T-cell (primary cell): ENCODE results near the gene TCF12. TPM values are rescaled to one million over a fixed set of nuclear protein-coding genes. Genes with fewer than 3 reads are reported as not detected.
A peak's percentile ranks its signal among the peaks of the same experiment; 100 is the strongest.

ENCODE experiments used
- ATAC-seq, 4 experiments: fragments of 200-7000 bp in 3 of 4; fragments of 150-1000 bp in 1 of 4; cut with Tn5 transposase; replicated peaks in 1 of 4; 1 replicate in 3 of 4; 2 replicates in 1 of 4; pipeline ENCODE4 v1.10.0; 2021; ENCODE audit warnings: moderate library complexity in 3 of 4, mild to moderate bottlenecking in 2 of 4, moderate number of reproducible peaks in 1 of 4
- CTCF ChIA-PET, 2 donors: fragments of 300-600 bp; sonication (Branson Sonifier 250); formaldehyde crosslinking; loops; one replicate each; lab custom pipeline; 2022; ENCODE audit warnings: antibody characterized with exemption in 2 of 2; lab: Charles Lee
- POLR2A ChIA-PET, 2 donors: fragments of 300-600 bp; sonication (Branson Sonifier 250); formaldehyde crosslinking; loops; one replicate each; lab custom pipeline; 2022; ENCODE audit warnings: antibody characterized with exemption in 2 of 2; lab: Charles Lee
- DNase-seq, 35 experiments: peaks; one replicate each; pipeline versions ENCODE4 v3.0.0 to v3.0.0-alpha.2; 2013 to 2023
- H3K27ac ChIP-seq: one replicate; pipeline ENCODE4 v1.5.1; 2013; ENCODE audit warnings: low read length
- H3K27me3 ChIP-seq, 2 experiments: replicated peaks in 1 of 2; 1 replicate in 1 of 2; 2 replicates in 1 of 2; pipeline versions ENCODE4 v1.6.1 to v1.7.0; 2013; ENCODE audit warnings: low read length in 1 of 2, mixed read lengths in 1 of 2; ENCODE audit not compliant: control insufficient read depth in 2 of 2, insufficient read depth in 2 of 2; ENCODE audit errors: extremely low read depth in 1 of 2
- H3K36me3 ChIP-seq, 2 donors: 1 replicate in 1 of 2; 2 replicates in 1 of 2; pipeline versions ENCODE4 v1.6.1 to v1.7.0; 2013; ENCODE audit warnings: low read length in 1 of 2; ENCODE audit not compliant: control insufficient read depth in 2 of 2, insufficient read depth in 1 of 2; ENCODE audit errors: extremely low read depth in 1 of 2
- H3K4me1 ChIP-seq, 2 experiments: 1 replicate in 1 of 2; 2 replicates in 1 of 2; pipeline versions ENCODE4 v1.6.1 to v1.7.0; 2013; ENCODE audit warnings: low read length in 2 of 2, mixed read lengths in 1 of 2; ENCODE audit not compliant: insufficient read depth in 2 of 2, control insufficient read depth in 1 of 2; ENCODE audit errors: extremely low read depth in 1 of 2
- H3K4me3 ChIP-seq, 2 donors: 1 replicate in 1 of 2; 2 replicates in 1 of 2; pipeline versions ENCODE4 v1.5.1 to v1.7.0; 2013; ENCODE audit warnings: mild to moderate bottlenecking in 2 of 2, low read length in 1 of 2, moderate library complexity in 1 of 2; ENCODE audit not compliant: control insufficient read depth in 1 of 2; ENCODE audit errors: extremely low read depth in 1 of 2
- H3K9me3 ChIP-seq: 2 replicates; pipeline ENCODE4 v1.7.0; 2013
- H3K27ac Mint-ChIP-seq, 2 donors: one replicate each; pipeline ENCODE4 v1.8.0; 2020 to 2021; ENCODE audit warnings: mild to moderate bottlenecking in 2 of 2, mixed read lengths in 2 of 2
- H3K27me3 Mint-ChIP-seq, 2 donors: one replicate each; pipeline ENCODE4 v1.8.0; 2021 to 2022; ENCODE audit warnings: mixed read lengths in 2 of 2
- H3K36me3 Mint-ChIP-seq: one replicate; pipeline ENCODE4 v1.8.0; 2021; ENCODE audit warnings: mixed read lengths
- H3K4me1 Mint-ChIP-seq, 3 donors: one replicate each; pipeline ENCODE4 v1.8.0; 2020 to 2022; ENCODE audit warnings: mixed read lengths in 3 of 3, mild to moderate bottlenecking in 1 of 3
- H3K4me3 Mint-ChIP-seq, 3 donors: one replicate each; pipeline ENCODE4 v1.8.0; 2020 to 2022; ENCODE audit warnings: mild to moderate bottlenecking in 3 of 3, mixed read lengths in 3 of 3, moderate library complexity in 3 of 3
- H3K9me3 Mint-ChIP-seq, 3 donors: one replicate each; pipeline ENCODE4 v1.8.0; 2020 to 2022; ENCODE audit warnings: mixed read lengths in 3 of 3
- WGBS: methylation state at CpG from one replicate; pipeline ENCODE4 v1.1.5; 2013; ENCODE audit warnings: missing lambda C conversion rate; ENCODE audit not compliant: insufficient coverage; 5-methylcytosine and 5-hydroxymethylcytosine counted together
- total RNA-seq, 35 experiments: library from RNA in 6 of 35; stranded (reverse) in 6 of 35; fragments of 120-200 nt in 1 of 35; gene quantifications; one replicate each; pipeline versions ENCODE4 v1.2.1 to v1.2.4 and lab custom pipeline; 2013 to 2026

Gene TCF12
- total RNA-seq, 5 donors from 2014 or later (not counting 1 experiment from before 2014, with no cell fraction given): 68.0 to 94.3 (median 83.0) TPM

DNA sequence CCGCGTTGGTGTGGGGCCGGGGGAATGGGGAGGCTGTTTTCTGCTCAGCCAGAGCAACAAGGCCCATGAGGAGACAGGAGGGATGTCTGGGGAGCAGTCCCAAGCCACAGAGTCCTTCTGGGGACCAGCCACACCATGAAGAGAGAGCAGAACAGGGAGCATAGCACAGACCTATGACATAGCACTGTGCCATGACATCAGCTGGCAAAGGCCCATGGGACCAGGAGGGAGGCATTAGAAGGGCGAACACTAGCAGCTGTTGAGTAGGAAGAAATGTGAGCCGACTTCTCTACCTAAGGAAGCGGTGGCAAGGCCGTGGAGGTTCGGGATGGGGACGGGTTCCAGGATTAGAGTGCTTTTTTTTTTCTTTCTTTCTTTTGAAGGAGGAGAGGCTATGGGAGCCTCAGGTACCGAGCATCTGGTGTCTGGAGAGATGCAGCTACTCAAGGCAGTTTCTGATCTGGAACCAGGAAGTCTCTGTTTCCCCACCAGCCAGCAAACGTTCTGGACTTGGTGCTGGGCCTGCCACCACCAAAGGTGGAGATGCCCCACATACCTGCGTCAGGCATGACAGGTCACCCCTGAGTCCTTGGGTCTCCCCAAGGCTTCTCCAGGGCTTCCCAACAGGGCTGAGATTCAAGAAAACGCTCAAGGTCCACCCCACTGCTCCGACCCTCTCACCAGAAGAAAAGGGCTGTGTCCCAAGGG lies 380.6 kb downstream of the TCF12 start:
- no peaks in the 10 kb centered on the region for H3K36me3 ChIP-seq
- Mint-ChIP-seq H3K4me3 (no peak overlapping the region), H3K27ac (no peak overlapping the region), H3K36me3 (no peaks in the 10 kb centered on the region), H3K9me3 (no peaks in the 10 kb centered on the region), H3K4me1 (peaks cover 0 to 10% (median 0%) of the 10 kb centered on the region in 3 donors), H3K27me3 (no peaks in the 10 kb centered on the region)
- no peaks in the 10 kb centered on the region for H3K27me3 ChIP-seq
- POLR2A ChIA-PET: no interaction called here
- H3K4me1 ChIP-seq: no peaks in the 10 kb centered on the region
- H3K27ac ChIP-seq: no peak overlapping the region
- no peaks in the 10 kb centered on the region for H3K9me3 ChIP-seq
- no peak for DNase-seq
- ATAC-seq: no peak
- 88% methylated on average over 10 of the region's 14 CpGs for WGBS
- CTCF ChIA-PET: no interaction called here
- no peak overlapping the region for H3K4me3 ChIP-seq

DNA sequence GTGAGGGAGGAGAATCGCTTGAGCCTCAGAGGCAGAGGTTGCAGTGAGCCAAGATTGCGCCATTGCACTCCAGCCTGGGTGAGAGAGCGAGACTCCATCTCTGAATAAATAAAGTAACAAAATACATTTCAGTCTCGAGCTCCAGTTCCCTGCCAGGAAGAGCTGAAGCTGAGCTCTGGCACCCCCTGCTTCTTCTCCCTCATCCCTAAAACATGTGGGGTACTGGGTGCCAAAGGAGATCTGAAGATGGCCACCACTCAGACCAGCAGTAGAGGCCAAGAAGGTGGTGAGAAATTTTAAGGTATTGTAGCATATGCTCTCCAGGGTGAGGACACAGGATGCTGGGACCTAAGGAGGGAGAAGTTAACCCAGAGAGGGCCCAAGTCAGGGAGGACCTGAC lies 382.9 kb downstream of the TCF12 start:
- POLR2A ChIA-PET: interaction anchor here in 1 of 2 donors (0.6 kb wide), 1 partner anchor 359 kb away, joined by 3 read pairs; no protein-coding TSS in a partner anchor
- no peak overlapping the region for H3K27ac Mint-ChIP-seq
- H3K27ac ChIP-seq: no peak overlapping the region
- CTCF ChIA-PET: interaction anchor here in 1 of 2 donors (0.5 kb wide), 1 partner anchor 532 kb away, joined by 3 read pairs; no protein-coding TSS in a partner anchor
- H3K36me3 Mint-ChIP-seq: no peaks in the 10 kb centered on the region
- peak overlapping the region in 1 of 3 donors; percentile 65 for H3K4me3 Mint-ChIP-seq
- no peak overlapping the region for H3K4me3 ChIP-seq
- H3K27me3 Mint-ChIP-seq: peaks cover 3 to 5% of the 10 kb centered on the region in 2 donors
- H3K9me3 Mint-ChIP-seq: no peaks in the 10 kb centered on the region
- H3K36me3 ChIP-seq: no peaks in the 10 kb centered on the region
- no peak for ATAC-seq
- H3K27me3 ChIP-seq: peaks cover 0 to 8% of the 10 kb centered on the region in 2 experiments
- H3K4me1 ChIP-seq: peaks cover 0 to 4% of the 10 kb centered on the region in 2 experiments
- DNase-seq: no peak
- 90% methylated on average over 2 of the region's 4 CpGs for WGBS
- no peaks in the 10 kb centered on the region for H3K9me3 ChIP-seq
- H3K4me1 Mint-ChIP-seq: peaks cover 3 to 18% (median 5%) of the 10 kb centered on the region in 3 donors

DNA sequence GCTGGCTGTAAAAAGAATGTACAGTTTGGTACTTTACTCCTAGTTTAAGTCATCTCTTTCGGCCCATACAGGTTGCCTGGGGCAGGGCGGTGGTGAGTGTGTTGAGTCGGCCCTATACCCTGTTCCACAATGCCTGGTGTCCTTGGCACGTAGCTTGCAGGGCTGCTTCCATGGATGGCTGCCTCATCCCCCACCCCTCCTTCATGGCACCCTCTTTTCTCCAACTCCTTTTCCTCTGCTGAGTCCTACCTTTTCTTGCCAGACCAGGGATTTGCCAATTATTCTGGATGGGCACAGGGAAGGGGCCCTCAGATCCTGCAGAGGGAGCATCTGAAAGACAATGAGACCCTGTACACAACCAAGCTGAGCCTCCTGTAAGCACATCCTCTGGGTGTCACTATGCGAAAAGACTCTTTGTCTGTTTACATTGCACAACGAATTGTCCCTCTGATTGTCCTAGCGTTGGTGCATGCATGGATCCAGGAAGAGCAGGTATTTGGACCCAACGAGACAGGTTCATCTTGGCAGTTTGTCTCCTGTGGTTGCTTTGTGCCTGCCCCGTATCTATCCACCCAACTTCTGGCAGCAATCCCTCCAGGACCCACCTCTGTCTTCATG lies 384.3 kb downstream of the TCF12 start:
- Mint-ChIP-seq H3K27me3 (peaks cover 3 to 7% of the 10 kb centered on the region in 2 donors), H3K27ac (no peak overlapping the region), H3K4me1 (peaks cover 5 to 20% (median 6%) of the 10 kb centered on the region in 3 donors), H3K9me3 (no peaks in the 10 kb centered on the region), H3K4me3 (peak overlapping the region in 1 of 3 donors; percentile 65), H3K36me3 (no peaks in the 10 kb centered on the region)
- POLR2A ChIA-PET: no interaction called here
- H3K27me3 ChIP-seq: peaks cover 0 to 18% of the 10 kb centered on the region in 2 experiments
- ATAC-seq (no peak), DNase-seq (no peak)
- CTCF ChIA-PET: no interaction called here
- no peak overlapping the region for H3K27ac ChIP-seq
- H3K4me3 ChIP-seq: no peak overlapping the region
- no peaks in the 10 kb centered on the region for H3K9me3 ChIP-seq
- no peaks in the 10 kb centered on the region for H3K36me3 ChIP-seq
- 90% methylated on average over 6 of the region's 9 CpGs for WGBS
- peaks cover 0 to 12% of the 10 kb centered on the region in 2 experiments for H3K4me1 ChIP-seq

DNA sequence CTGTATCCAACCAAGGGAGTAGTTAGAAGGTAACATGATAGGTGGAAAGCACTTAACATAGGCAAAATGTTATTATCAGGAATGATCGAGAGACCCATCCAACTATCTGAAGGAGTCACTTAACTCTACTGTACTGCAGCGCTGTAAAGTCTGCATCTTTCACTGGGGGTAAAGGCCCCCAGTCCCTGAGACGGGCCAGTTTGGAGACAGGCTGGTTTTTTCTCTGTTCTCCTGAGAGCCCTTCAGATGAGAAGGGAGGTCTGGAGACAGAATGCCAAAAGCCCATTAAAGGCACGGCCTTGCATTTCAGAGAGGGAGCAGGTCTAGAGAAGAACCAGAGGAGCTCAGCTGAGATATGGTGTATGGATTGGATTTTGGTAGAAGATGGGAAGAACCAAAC lies 386.6 kb downstream of the TCF12 start:
- Histone ChIP-seq H3K27ac (no peak overlapping the region), H3K27me3 (peaks cover 0 to 20% of the 10 kb centered on the region in 2 experiments), H3K36me3 (no peaks in the 10 kb centered on the region), H3K4me3 (no peak overlapping the region), H3K9me3 (no peaks in the 10 kb centered on the region), H3K4me1 (peaks cover 0 to 12% of the 10 kb centered on the region in 2 experiments)
- peak overlapping the region in 1 of 3 donors; percentile 30 for H3K4me3 Mint-ChIP-seq
- peaks cover 3 to 10% of the 10 kb centered on the region in 2 donors for H3K27me3 Mint-ChIP-seq
- peaks cover 5 to 12% (median 6%) of the 10 kb centered on the region in 3 donors for H3K4me1 Mint-ChIP-seq
- WGBS: 86% methylated on average over 1 of the region's 4 CpGs
- H3K9me3 Mint-ChIP-seq: no peaks in the 10 kb centered on the region
- ATAC-seq (no peak), DNase-seq (no peak)
- H3K36me3 Mint-ChIP-seq: no peaks in the 10 kb centered on the region
- POLR2A ChIA-PET: no interaction called here
- no peak overlapping the region for H3K27ac Mint-ChIP-seq
- CTCF ChIA-PET: no interaction called here

DNA sequence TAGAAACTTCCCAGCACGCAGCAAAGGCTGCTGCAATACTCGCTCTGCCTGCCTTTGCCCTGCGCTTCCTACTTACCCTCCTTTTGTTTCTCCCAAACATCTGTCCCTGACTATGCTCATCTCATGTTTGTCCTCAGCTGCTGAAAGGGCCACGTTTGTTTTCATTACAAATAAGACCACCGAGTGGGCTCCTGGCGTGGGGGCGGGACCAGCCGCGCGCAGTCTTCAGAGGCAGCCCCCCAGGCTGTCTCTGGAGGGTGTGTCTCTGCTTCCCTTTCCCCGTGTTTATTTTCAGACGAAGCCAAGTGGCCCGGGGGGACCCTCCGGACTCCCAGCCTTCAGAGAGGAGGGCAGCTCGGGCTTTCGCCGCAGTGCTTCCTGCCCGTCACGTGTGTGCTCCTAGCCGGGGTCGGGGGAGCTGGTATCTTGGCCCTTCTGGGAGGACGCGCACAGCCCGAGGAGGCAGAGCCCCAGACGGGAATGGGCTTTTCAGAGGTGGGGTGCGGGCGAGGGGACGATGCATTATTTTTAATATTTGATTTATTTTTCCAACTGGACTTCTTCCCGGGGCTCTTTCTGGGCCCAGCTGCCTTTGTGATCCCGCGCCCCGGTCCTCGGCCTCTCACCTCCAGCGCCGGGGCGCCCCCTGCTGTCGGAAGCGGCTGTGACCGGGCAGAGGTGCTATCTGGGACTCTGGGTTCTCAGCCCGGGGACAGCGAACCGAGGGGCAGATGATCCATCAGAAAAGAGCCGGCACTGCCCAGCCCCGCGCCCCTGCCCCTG lies 387.9 kb downstream of the TCF12 start:
- Mint-ChIP-seq H3K4me1 (peaks cover 5 to 12% (median 6%) of the 10 kb centered on the region in 3 donors), H3K36me3 (no peaks in the 10 kb centered on the region), H3K4me3 (peak overlapping the region; percentile 47 to 64 (median 51)), H3K9me3 (no peaks in the 10 kb centered on the region), H3K27ac (peak overlapping the region in 1 of 2 donors; percentile 46), H3K27me3 (peaks cover 3 to 14% of the 10 kb centered on the region in 2 donors)
- no peaks in the 10 kb centered on the region for H3K36me3 ChIP-seq
- peaks cover 0 to 27% of the 10 kb centered on the region in 2 experiments for H3K27me3 ChIP-seq
- H3K27ac ChIP-seq: no peak overlapping the region
- CTCF ChIA-PET: interaction anchor here (0.7 to 2.0 kb wide), 9 partner anchors 92 to 818 kb away, joined by 3 to 13 read pairs (median 5); no protein-coding TSS in a partner anchor
- H3K9me3 ChIP-seq: no peaks in the 10 kb centered on the region
- peak overlapping the region; percentile 40 to 92 for H3K4me3 ChIP-seq
- POLR2A ChIA-PET: no interaction called here
- DNase-seq: peak; percentile 38 to 87 (median 74)
- H3K4me1 ChIP-seq: peaks cover 0 to 12% of the 10 kb centered on the region in 2 experiments
- 10% methylated on average over 36 of the region's 45 CpGs for WGBS
- ATAC-seq: peak; percentile 75 to 83 (median 80)

DNA sequence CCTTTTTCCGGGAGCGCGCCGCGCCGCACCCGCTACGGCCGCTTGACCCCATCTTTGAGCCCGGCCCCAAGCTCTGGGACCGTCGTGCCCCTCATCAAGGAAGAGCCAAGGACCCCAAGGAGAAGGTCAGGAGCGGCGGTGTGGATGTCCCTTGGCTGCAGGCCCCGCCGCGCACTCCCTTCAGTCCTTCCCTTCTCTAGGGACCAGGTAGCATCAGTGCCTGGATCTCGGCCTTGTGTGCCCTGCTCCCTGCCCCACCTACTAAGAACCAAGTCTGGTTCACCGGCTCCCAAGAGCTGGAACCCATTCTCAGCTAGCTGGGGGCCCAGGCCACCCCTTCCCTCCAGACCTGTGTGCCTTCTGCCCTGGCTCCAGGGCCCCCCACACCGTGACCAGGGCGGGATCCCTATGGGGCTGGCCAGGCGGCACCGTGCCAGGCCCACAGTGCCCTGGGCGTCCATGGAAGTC lies 388.5 kb downstream of the TCF12 start:
- POLR2A ChIA-PET: no interaction called here
- no peak overlapping the region for H3K27ac Mint-ChIP-seq
- peak overlapping the region in 2 of 3 donors; percentile 37 to 64 for H3K4me3 Mint-ChIP-seq
- peaks cover 6 to 18% of the 10 kb centered on the region in 2 donors for H3K27me3 Mint-ChIP-seq
- no peak overlapping the region for H3K27ac ChIP-seq
- H3K27me3 ChIP-seq: peaks cover 0 to 27% of the 10 kb centered on the region in 2 experiments
- no peak for DNase-seq
- 39% methylated on average over 20 of the region's 24 CpGs for WGBS
- peak in 1 of 4 experiments; percentile 14 for ATAC-seq
- peaks cover 0 to 12% of the 10 kb centered on the region in 2 experiments for H3K4me1 ChIP-seq
- H3K36me3 Mint-ChIP-seq: no peaks in the 10 kb centered on the region
- H3K4me3 ChIP-seq: no peak overlapping the region
- peaks cover 5 to 12% (median 6%) of the 10 kb centered on the region in 3 donors for H3K4me1 Mint-ChIP-seq
- CTCF ChIA-PET: interaction anchor here (0.6 to 2.0 kb wide), 9 partner anchors 93 to 818 kb away, joined by 3 to 13 read pairs (median 5); no protein-coding TSS in a partner anchor
- no peaks in the 10 kb centered on the region for H3K9me3 Mint-ChIP-seq
- H3K9me3 ChIP-seq: no peaks in the 10 kb centered on the region
- H3K36me3 ChIP-seq: no peaks in the 10 kb centered on the region
